ENCODE measurements around the gene MTSS2. TPM values are rescaled to one million over a fixed set of nuclear protein-coding genes. Genes with fewer than 3 reads are reported as not detected.

Gene MTSS2, protein sequence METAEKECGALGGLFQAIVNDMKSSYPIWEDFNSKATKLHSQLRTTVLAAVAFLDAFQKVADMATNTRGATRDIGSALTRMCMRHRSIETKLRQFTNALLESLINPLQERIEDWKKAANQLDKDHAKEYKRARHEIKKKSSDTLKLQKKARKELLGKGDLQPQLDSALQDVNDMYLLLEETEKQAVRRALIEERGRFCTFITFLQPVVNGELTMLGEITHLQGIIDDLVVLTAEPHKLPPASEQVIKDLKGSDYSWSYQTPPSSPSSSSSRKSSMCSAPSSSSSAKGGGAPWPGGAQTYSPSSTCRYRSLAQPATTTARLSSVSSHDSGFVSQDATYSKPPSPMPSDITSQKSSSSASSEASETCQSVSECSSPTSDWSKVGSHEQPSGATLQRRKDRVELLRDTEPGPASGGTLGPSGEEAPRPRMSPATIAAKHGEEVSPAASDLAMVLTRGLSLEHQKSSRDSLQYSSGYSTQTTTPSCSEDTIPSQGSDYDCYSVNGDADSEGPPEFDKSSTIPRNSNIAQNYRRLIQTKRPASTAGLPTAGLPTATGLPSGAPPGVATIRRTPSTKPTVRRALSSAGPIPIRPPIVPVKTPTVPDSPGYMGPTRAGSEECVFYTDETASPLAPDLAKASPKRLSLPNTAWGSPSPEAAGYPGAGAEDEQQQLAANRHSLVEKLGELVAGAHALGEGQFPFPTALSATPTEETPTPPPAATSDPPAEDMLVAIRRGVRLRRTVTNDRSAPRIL
- 100 to 1,000 TPM in 2 of 4 donors, 10 to 100 TPM in 2; 74.9 to 238 (median 130) TPM for total RNA-seq

DNA sequence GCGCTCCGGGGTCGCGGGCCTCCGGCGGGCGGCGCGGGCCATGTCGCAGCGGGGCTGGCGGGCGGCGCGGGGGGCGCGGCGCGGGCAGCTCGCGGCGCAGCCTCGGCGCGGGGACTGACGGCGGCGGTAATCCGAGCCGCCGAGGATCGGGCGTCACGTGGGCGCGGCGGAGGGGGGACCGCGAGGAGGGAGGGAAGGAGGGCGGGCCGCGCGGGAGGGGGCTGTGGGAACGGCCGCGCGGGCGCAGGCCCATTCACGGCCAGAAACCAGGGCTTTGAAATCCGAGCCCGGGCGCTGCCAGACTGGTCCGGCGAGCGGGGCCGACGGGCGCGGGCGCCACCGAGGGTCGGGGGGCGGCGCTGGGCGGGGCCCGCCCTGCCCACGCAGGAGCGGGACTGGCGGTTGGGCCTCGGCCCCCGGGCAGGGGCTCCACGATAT is at the start of gene MTSS2:
Gene MTSS2, minus strand, starts transcription at position 116 of the 438 bp plus-strand sequence. CDS start 262 bp downstream, outside the sequence.
- DNase-seq (ENCODE audit: extremely low spot score): no peak
- Histone ChIP-seq H3K36me3 (peaks cover 0 to 11% (median 1%) of the 10 kb centered on the region in 4 donors), H3K4me3 (peak within 1 kb of the TSS; percentile 75 to 87 (median 83)), H3K9me3 (no peaks in the 10 kb centered on the region), H3K27me3 (no peaks in the 10 kb centered on the region), H3K27ac (replicated peaks in 1 of 4) (peak within 1 kb of the TSS; percentile 96 to 99 (median 96)), H3K4me1 (peaks cover 88 to 95% (median 91%) of the 10 kb centered on the region in 4 donors)
- TF ChIP-seq POLR2AphosphoS5 (IDR thresholded peaks at IDR 0.05): peak; percentile 74 to 79
- TF ChIP-seq, protein P1, sequence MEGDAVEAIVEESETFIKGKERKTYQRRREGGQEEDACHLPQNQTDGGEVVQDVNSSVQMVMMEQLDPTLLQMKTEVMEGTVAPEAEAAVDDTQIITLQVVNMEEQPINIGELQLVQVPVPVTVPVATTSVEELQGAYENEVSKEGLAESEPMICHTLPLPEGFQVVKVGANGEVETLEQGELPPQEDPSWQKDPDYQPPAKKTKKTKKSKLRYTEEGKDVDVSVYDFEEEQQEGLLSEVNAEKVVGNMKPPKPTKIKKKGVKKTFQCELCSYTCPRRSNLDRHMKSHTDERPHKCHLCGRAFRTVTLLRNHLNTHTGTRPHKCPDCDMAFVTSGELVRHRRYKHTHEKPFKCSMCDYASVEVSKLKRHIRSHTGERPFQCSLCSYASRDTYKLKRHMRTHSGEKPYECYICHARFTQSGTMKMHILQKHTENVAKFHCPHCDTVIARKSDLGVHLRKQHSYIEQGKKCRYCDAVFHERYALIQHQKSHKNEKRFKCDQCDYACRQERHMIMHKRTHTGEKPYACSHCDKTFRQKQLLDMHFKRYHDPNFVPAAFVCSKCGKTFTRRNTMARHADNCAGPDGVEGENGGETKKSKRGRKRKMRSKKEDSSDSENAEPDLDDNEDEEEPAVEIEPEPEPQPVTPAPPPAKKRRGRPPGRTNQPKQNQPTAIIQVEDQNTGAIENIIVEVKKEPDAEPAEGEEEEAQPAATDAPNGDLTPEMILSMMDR (IDR thresholded peaks at IDR 0.05): no peak
- TF ChIP-seq EP300 (IDR thresholded peaks at IDR 0.05): no peak
- no CpG with 5 or more reads among the region's 72 CpGs for WGBS
- intact Hi-C loops (cut with DNase I): no loop called here

DNA sequence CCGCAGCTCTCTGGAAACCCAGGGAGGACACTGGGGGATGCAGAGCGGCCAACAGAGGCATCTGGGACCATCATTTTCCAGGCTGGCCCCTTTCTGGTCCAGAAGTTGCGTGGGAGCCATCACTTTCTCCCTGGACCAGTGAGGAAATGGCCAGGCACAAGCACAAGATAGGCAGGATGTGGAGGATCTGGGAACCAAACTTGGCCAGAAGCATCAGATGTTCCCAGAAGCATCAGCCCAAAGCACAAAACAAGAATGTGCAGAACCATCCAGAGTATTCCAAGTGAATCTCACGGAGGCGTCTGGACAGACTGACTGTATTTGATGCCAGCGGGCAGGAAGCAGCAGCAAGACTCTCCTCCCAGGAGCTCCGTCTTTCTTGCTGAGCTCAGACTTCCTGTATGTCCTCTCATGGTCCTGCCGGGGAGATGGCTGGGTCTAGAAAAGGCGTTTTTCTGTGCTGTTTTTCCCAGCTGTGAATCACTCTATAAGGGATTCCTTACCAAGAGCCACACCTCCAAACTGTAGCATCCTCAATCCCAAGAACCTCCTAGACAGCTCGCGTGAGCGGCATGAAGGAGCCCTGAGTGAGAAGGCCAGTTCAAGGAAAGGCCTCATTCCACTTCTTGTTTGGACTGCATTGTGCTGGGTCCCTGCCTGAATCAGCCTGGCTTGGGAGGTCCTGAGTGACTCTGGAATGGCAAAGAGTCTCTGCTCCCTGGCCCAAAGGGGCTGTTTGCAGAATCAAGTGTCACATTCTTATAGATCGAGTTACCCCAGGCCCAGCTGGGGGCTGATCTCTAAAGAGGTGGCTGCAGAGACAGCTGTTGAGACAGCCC is 49.5 kb upstream of the MTSS2 start:
- TF ChIP-seq POLR2A (IDR thresholded peaks at IDR 0.05; ENCODE audit: low read depth) (no peak), EP300 (IDR thresholded peaks at IDR 0.05) (no peak), POLR2AphosphoS5 (IDR thresholded peaks at IDR 0.05) (peak; percentile 26 to 39)
- TF ChIP-seq, protein P1 (IDR thresholded peaks at IDR 0.05): no peak
- no peak for DNase-seq (ENCODE audit: extremely low spot score)
- intact Hi-C loops (cut with DNase I): no loop called here
- Histone ChIP-seq H3K27ac (replicated peaks in 1 of 4) (peak overlapping the region; percentile 92 to 96 (median 93)), H3K4me3 (no peak overlapping the region), H3K9me3 (no peaks in the 10 kb centered on the region), H3K4me1 (peaks cover 34 to 51% (median 49%) of the 10 kb centered on the region in 4 donors), H3K27me3 (no peaks in the 10 kb centered on the region), H3K36me3 (peaks cover 0 to 13% (median 9%) of the 10 kb centered on the region in 4 donors)
- WGBS: 73% methylated on average over 12 of the region's 13 CpGs

DNA sequence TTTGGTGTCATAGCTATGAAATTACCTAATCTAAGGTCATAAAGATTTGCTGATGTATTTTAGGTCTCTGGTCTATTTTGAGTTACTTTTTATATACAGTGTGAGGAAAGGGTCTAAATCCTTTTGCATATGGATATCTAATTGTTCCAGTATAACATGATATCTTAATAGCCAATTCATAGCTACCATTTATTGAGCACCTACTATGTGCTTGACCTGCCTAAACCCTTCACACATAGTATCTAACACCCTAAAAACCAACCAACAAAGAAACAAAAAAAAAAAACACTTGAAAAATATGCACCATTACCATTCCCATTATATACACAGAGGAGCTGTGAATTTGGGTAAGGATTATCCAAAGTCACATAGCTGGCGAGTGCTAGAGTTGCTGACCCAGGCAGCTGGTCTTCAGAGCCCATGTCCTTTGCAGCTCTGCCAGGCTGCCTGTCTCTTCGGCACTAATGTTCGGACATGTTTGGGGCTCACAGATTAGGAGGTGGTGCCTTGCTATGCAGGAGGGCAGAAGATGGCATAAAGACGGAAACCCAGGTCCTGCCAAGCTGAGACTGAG is 48.8 kb upstream of the MTSS2 start:
- intact Hi-C loops (cut with DNase I): no loop called here
- TF ChIP-seq POLR2AphosphoS5 (IDR thresholded peaks at IDR 0.05) (no peak), EP300 (IDR thresholded peaks at IDR 0.05) (no peak), POLR2A (IDR thresholded peaks at IDR 0.05; ENCODE audit: low read depth) (no peak)
- TF ChIP-seq, protein P1 (IDR thresholded peaks at IDR 0.05): no peak
- Histone ChIP-seq H3K36me3 (peaks cover 0 to 15% (median 9%) of the 10 kb centered on the region in 4 donors), H3K4me3 (no peak overlapping the region), H3K9me3 (no peaks in the 10 kb centered on the region), H3K27me3 (no peaks in the 10 kb centered on the region), H3K4me1 (peaks cover 34 to 51% (median 49%) of the 10 kb centered on the region in 4 donors), H3K27ac (replicated peaks in 1 of 4) (peak overlapping the region; percentile 92 to 96 (median 93))
- DNase-seq (ENCODE audit: extremely low spot score): no peak
- WGBS: 94% methylated on average over 4 of the region's 4 CpGs

DNA sequence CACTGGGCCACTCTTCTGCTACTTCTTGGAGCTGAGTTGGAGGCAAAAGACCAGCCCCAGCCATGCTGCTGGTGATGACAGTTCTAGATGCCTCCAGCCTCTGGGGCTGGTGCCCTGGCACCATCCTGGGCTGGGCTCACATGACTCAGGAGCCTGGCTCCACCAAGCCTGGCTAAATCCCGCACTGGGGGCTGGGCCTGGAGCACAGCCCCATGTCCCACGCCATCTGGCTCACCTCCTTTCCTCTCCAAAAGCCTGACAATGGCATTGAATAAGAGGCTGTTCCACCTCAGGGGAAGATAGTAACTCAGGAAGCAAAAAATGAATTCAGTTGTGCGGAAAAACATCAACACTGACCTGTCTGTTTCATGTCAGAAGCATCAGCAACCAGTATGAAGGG is 45.1 kb upstream of the MTSS2 start:
- no peak for DNase-seq (ENCODE audit: extremely low spot score)
- no peak overlapping the region for H3K27ac ChIP-seq (replicated peaks in 1 of 4)
- H3K4me3 ChIP-seq: no peak overlapping the region
- intact Hi-C loops (cut with DNase I): no loop called here
- H3K4me1 ChIP-seq: peaks cover 23 to 38% (median 36%) of the 10 kb centered on the region in 4 donors
- H3K27me3 ChIP-seq: no peaks in the 10 kb centered on the region
- 94% methylated on average over 3 of the region's 3 CpGs for WGBS
- H3K36me3 ChIP-seq: peaks cover 0 to 26% (median 12%) of the 10 kb centered on the region in 4 donors
- H3K9me3 ChIP-seq: no peaks in the 10 kb centered on the region
- TF ChIP-seq POLR2A (IDR thresholded peaks at IDR 0.05; ENCODE audit: low read depth): no peak
- TF ChIP-seq, protein P1 (IDR thresholded peaks at IDR 0.05): no peak
- TF ChIP-seq POLR2AphosphoS5 (IDR thresholded peaks at IDR 0.05): no peak
- TF ChIP-seq EP300 (IDR thresholded peaks at IDR 0.05): no peak

Data from esophagus muscularis mucosa (tissue), 4 donors.